ENCODE results near the gene SMARCC1. TPM values are rescaled to one million over a fixed set of nuclear protein-coding genes. Genes with fewer than 3 reads are reported as not detected.

SMARCC1 gene
- total RNA-seq, 1 experiment from 2014 or later: 84.2 TPM

GRCh38 chr3:47634996-47635395, 146.7 kb downstream of the SMARCC1 start:
- in situ Hi-C loops (cut with HindIII; ENCODE audit: low pct_unique_long_range_greater_than_20kb, low sequenced_read_pairs) (no loop called here), intact Hi-C loops (cut with micrococcal nuclease; ENCODE audit: unreplicated experiment) (no loop called here)
- TF ChIP-seq POLR2AphosphoS5 (IDR thresholded peaks at IDR 0.05; ENCODE audit: low read depth, low read length) (no peak), TCF7L2 (IDR thresholded peaks at IDR 0.05; ENCODE audit: low read depth, low read length) (no peak), CTCF (IDR thresholded peaks at IDR 0.05) (no peak), SIN3A (IDR thresholded peaks at IDR 0.05; ENCODE audit: borderline replicate concordance, insufficient read depth, low read depth, low read length) (no peak), REST (IDR thresholded peaks at IDR 0.05; ENCODE audit: insufficient read depth in 1 of 2, low read depth in 2 of 2, low read length in 1 of 2) (no peak)
- DNase-seq (ENCODE audit: low read depth, low spot score) (no peak), ATAC-seq (no peak)
- Histone ChIP-seq H3K4me1 (ENCODE audit: control insufficient read depth, insufficient read depth, low read length) (no peaks in the 10 kb centered on the region), H3K9me3 (ENCODE audit: control insufficient read depth, insufficient read depth, low read depth, low read length) (no peaks in the 10 kb centered on the region), H3K27me3 (ENCODE audit: control insufficient read depth, insufficient read depth, low read length) (no peaks in the 10 kb centered on the region), H3K36me3 (ENCODE audit: control insufficient read depth, insufficient read depth, low read length) (peaks cover 17% of the 10 kb centered on the region), H3K27ac (ENCODE audit: low read length) (no peak overlapping the region), H3K4me3 (ENCODE audit: low read depth in 2 of 2, low read length in 2 of 2) (no peak overlapping the region)
- ChIA-PET CTCF (no interaction called here), POLR2A (no interaction called here)
- BruUV-seq (replicated peaks): no TSS peak

- Histone ChIP-seq H3K36me3 (ENCODE audit: control insufficient read depth, insufficient read depth, low read length) (peaks cover 23% of the 10 kb centered on the region; the same call in 1 of the 2 replicates), H3K27ac (ENCODE audit: low read length) (no peak overlapping the region), H3K27me3 (ENCODE audit: control insufficient read depth, insufficient read depth, low read length) (no peaks in the 10 kb centered on the region), H3K4me1 (ENCODE audit: control insufficient read depth, insufficient read depth, low read length) (no peaks in the 10 kb centered on the region), H3K9me3 (ENCODE audit: control insufficient read depth, insufficient read depth, low read depth, low read length) (no peaks in the 10 kb centered on the region), H3K4me3 (ENCODE audit: low read depth in 2 of 2, low read length in 2 of 2) (no peak overlapping the region)
- BruUV-seq (replicated peaks): no TSS peak
- ATAC-seq (no peak), DNase-seq (ENCODE audit: low read depth, low spot score) (no peak)
- intact Hi-C loops (cut with micrococcal nuclease; ENCODE audit: unreplicated experiment) (no loop called here), in situ Hi-C loops (cut with HindIII; ENCODE audit: low pct_unique_long_range_greater_than_20kb, low sequenced_read_pairs) (no loop called here)
- no peak for TF ChIP-seq POLR2AphosphoS5 (IDR thresholded peaks at IDR 0.05; ENCODE audit: low read depth, low read length)
- TF ChIP-seq TCF7L2 (IDR thresholded peaks at IDR 0.05; ENCODE audit: low read depth, low read length): no peak
- no peak for TF ChIP-seq CTCF (IDR thresholded peaks at IDR 0.05)
- TF ChIP-seq SIN3A (IDR thresholded peaks at IDR 0.05; ENCODE audit: borderline replicate concordance, insufficient read depth, low read depth, low read length): no peak
- no peak for TF ChIP-seq REST (IDR thresholded peaks at IDR 0.05; ENCODE audit: insufficient read depth in 1 of 2, low read depth in 2 of 2, low read length in 1 of 2)
- POLR2A ChIA-PET: no interaction called here
- CTCF ChIA-PET: no interaction called here
Observed at GRCh38 chr3:47630810-47631209, 150.9 kb downstream of the SMARCC1 start.

All from Panc1 (cell line).